Bronchial epithelial cell (primary cell): ENCODE measurements around the gene ELN. TPM values are rescaled to one million over a fixed set of nuclear protein-coding genes. Genes with fewer than 3 reads are reported as not detected.

Experiments used
- DNase-seq: peaks from one replicate; pipeline ENCODE4 v3.0.0-alpha.2; 2010; ENCODE audit warnings: low read depth
- FAIRE-seq: peaks from 2 replicates; lab custom pipeline; 2011; peaks lifted over from hg19 to GRCh38; lab: Jason Lieb, UNC
- H3K27me3 ChIP-seq: 2 replicates; pipeline ENCODE4 v1.5.1; 2011; ENCODE audit warnings: low read length; ENCODE audit not compliant: control insufficient read depth, insufficient read depth
- H3K36me3 ChIP-seq: 2 replicates; pipeline ENCODE4 v1.5.1; 2011; ENCODE audit warnings: low read length; ENCODE audit not compliant: control insufficient read depth, insufficient read depth
- H3K4me3 ChIP-seq: 2 replicates; pipeline ENCODE4 v1.5.1; 2011; ENCODE audit warnings: mild to moderate bottlenecking, low read depth, low read length, control low read depth
- CTCF ChIP-seq: IDR thresholded peaks from 2 replicates; pipeline ENCODE4 v1.5.1; 2011; ENCODE audit warnings: mild to moderate bottlenecking, moderate library complexity, low read length, control low read depth, inconsistent platforms; ENCODE audit not compliant: insufficient read depth, severe bottlenecking
- total RNA-seq: library from RNA; depleted of rRNA; stranded (reverse); fragments of >200 nt; gene quantifications from 2 replicates; pipeline ENCODE4 v1.2.1, GENCODE V29; 2014

The ELN gene
- total RNA-seq, 1 donor from 2014 or later, result under 0.01 TPM

- H3K36me3 ChIP-seq, result no peaks in the 10 kb centered on the region
- H3K27me3 ChIP-seq, result peaks cover 12% of the 10 kb centered on the region
- no peak overlapping the region for H3K4me3 ChIP-seq
- TF ChIP-seq CTCF, result no peak
- DNase-seq (no peak), FAIRE-seq (no peak)
Observed at GRCh38 chr7:74047804-74048380, 19.9 kb downstream of the ELN start.

GRCh38 chr7:74048999-74049599 lies 21.1 kb downstream of the ELN start:
- H3K36me3 ChIP-seq, result no peaks in the 10 kb centered on the region
- no peak overlapping the region for H3K4me3 ChIP-seq
- no peak for FAIRE-seq
- no peak for TF ChIP-seq CTCF
- DNase-seq, result no peak
- H3K27me3 ChIP-seq, result peaks cover 13% of the 10 kb centered on the region

GRCh38 chr7:74049997-74050798 lies 22.2 kb downstream of the ELN start:
- no peak for TF ChIP-seq CTCF
- DNase-seq (no peak), FAIRE-seq (no peak)
- Histone ChIP-seq H3K4me3 (no peak overlapping the region), H3K27me3 (peaks cover 13% of the 10 kb centered on the region), H3K36me3 (no peaks in the 10 kb centered on the region)

GRCh38 chr7:74051193-74051592 lies 23.2 kb downstream of the ELN start:
- Histone ChIP-seq H3K36me3 (no peaks in the 10 kb centered on the region), H3K4me3 (no peak overlapping the region), H3K27me3 (peaks cover 13% of the 10 kb centered on the region)
- FAIRE-seq (no peak), DNase-seq (no peak)
- no peak for TF ChIP-seq CTCF

- TF ChIP-seq CTCF, result peak; percentile 63
- Histone ChIP-seq H3K4me3 (no peak overlapping the region), H3K36me3 (no peaks in the 10 kb centered on the region), H3K27me3 (peaks cover 13% of the 10 kb centered on the region)
- peak; percentile 26 for DNase-seq
- FAIRE-seq, result no peak
Observed at GRCh38 chr7:74051629-74052410, 23.8 kb downstream of the ELN start.
